K562 treated with DMSO at 1 percent for 12 hours (cell line): ENCODE measurements around the gene P2RY6. TPM values are rescaled to one million over a fixed set of nuclear protein-coding genes. Genes with fewer than 3 reads are reported as not detected.

Experiments
- total RNA-seq: library from RNA; unstranded; fragments of 300-600 nt; gene quantifications from 2 replicates; pipeline ENCODE4 v1.2.3, GENCODE V29; 2022; ENCODE audit not compliant: insufficient read depth

Gene P2RY6
- not detected in 2 replicates for total RNA-seq

GRCh38 chr11:73271936-73272679, at the start of gene P2RY6:
P2RY6 (plus strand) TSS chr11:73272338; CDS start chr11:73296519, 24,181 bp downstream.

GRCh38 chr11:73308003-73308960, 36.1 kb downstream of the P2RY6 start, which contains the start of gene ARHGEF17:
ARHGEF17 (plus strand) TSS chr11:73308276; CDS start chr11:73308639, 363 bp downstream.

Other genes starting within 250 kb of the P2RY6 start
- gene FCHSD2, start 130.0 kb upstream of the P2RY6 start, total RNA-seq, result 4.8 and 13.5 TPM in 2 replicates
- not detected in 2 replicates for gene P2RY2, start 54.1 kb upstream of the P2RY6 start, total RNA-seq
- 0.15 TPM in 1 of 2 replicates, not detected in the other for gene ARHGEF17, start 35.9 kb downstream of the P2RY6 start, total RNA-seq
- gene RELT, start 104.1 kb downstream of the P2RY6 start, total RNA-seq, result 14.9 and 18.1 TPM in 2 replicates